GM06990 (cell line): Measurements from ENCODE around the gene GJC1.

Source experiments
- DNase-seq: peaks from one replicate; pipeline ENCODE4 v3.0.0-alpha.2; 2011; ENCODE audit not compliant: insufficient read length; ENCODE audit errors: extremely low read depth
- H3K27me3 ChIP-seq: replicated peaks from 2 replicates; pipeline ENCODE4 v1.6.0; 2011; ENCODE audit warnings: low read length; ENCODE audit not compliant: control insufficient read depth, insufficient read depth
- H3K36me3 ChIP-seq: 2 replicates; pipeline ENCODE4 v1.5.1; 2011; ENCODE audit warnings: low read length; ENCODE audit not compliant: control insufficient read depth, insufficient read depth
- H3K4me3 ChIP-seq: replicated peaks from 2 replicates; pipeline ENCODE4 v1.5.1; 2011; ENCODE audit warnings: low read depth, mild to moderate bottlenecking, control low read depth, low read length
- TF ChIP-seq, protein P1 (sequence below): IDR thresholded peaks from 2 replicates; pipeline ENCODE4 v1.5.1; 2011; ENCODE audit warnings: low read length, control low read depth, mild to moderate bottlenecking, inconsistent platforms; ENCODE audit not compliant: insufficient read depth, poor library complexity, severe bottlenecking

Gene GJC1

DNA sequence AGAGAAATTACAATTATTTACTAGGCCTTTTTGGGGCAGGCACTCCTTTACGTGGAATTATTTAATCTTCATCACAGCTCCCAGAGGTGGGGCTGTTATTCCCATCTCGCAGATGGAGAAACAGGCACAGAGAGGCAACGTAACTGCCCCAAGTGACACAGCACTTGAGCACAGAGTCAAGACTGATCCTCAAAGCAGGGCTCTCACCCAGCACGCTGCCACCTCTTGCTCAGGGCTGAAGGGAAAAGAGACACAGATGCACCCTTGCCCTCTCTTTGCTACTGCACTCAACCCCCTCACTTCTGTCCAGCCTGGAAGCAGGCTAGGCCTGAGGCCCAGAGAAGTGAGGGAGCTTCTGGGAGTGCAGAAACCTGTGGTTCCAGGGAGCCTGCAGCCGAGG, 66.9 kb downstream of the GJC1 start:
- no peak for DNase-seq
- TF ChIP-seq, protein P1, sequence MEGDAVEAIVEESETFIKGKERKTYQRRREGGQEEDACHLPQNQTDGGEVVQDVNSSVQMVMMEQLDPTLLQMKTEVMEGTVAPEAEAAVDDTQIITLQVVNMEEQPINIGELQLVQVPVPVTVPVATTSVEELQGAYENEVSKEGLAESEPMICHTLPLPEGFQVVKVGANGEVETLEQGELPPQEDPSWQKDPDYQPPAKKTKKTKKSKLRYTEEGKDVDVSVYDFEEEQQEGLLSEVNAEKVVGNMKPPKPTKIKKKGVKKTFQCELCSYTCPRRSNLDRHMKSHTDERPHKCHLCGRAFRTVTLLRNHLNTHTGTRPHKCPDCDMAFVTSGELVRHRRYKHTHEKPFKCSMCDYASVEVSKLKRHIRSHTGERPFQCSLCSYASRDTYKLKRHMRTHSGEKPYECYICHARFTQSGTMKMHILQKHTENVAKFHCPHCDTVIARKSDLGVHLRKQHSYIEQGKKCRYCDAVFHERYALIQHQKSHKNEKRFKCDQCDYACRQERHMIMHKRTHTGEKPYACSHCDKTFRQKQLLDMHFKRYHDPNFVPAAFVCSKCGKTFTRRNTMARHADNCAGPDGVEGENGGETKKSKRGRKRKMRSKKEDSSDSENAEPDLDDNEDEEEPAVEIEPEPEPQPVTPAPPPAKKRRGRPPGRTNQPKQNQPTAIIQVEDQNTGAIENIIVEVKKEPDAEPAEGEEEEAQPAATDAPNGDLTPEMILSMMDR, result no peak
- H3K36me3 ChIP-seq, result no peaks in the 10 kb centered on the region; the same call in 1 of the 2 replicates
- peaks cover 4% of the 10 kb centered on the region for H3K27me3 ChIP-seq
- no peak overlapping the region for H3K4me3 ChIP-seq

DNA sequence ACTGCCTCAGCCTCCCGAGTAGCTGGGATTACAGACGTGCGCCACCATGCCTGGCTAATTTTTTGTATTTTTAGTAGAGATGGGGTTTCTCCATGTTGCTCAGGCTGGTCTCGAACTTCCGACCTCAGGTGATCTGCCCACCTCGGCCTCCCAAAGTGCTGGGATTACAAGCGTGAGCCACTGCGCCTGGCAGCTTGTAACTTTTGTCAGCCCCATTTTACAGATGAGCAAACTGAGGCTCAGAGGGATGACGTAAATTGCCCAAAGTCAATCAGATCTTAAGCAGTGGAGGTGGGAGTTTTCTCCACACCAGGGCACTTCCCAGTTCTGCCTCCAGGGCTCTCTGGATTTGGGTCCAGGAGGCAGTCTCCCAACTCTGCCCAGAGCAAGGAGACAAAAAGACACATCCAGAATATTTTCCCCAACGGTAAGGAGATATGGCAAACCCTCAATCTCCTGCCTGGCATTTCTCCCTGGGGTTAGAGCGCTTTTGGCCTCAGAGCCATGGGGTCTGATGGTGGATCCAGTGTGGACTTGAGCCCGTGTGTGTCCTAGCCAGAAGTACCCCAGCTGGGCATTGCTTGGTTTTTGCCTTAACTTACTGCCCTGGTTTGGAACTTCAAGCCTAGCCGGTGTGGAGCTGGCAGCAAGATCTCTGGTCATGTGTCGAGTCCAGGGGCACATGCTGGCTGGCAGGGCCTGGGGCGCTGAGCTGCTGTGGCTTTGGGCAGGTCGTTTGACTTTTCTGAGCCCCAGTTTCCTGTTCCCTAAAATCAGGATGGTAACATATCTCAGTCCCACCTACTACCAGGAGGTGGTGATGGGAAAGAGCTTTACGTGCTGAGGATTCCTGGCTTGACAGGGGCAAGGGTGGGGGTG, 67.9 kb downstream of the GJC1 start:
- no peaks in the 10 kb centered on the region; the same call in 1 of the 2 replicates for H3K36me3 ChIP-seq
- no peak for DNase-seq
- peaks cover 4% of the 10 kb centered on the region for H3K27me3 ChIP-seq
- H3K4me3 ChIP-seq, result no peak overlapping the region
- TF ChIP-seq, protein P1, result no peak

DNA sequence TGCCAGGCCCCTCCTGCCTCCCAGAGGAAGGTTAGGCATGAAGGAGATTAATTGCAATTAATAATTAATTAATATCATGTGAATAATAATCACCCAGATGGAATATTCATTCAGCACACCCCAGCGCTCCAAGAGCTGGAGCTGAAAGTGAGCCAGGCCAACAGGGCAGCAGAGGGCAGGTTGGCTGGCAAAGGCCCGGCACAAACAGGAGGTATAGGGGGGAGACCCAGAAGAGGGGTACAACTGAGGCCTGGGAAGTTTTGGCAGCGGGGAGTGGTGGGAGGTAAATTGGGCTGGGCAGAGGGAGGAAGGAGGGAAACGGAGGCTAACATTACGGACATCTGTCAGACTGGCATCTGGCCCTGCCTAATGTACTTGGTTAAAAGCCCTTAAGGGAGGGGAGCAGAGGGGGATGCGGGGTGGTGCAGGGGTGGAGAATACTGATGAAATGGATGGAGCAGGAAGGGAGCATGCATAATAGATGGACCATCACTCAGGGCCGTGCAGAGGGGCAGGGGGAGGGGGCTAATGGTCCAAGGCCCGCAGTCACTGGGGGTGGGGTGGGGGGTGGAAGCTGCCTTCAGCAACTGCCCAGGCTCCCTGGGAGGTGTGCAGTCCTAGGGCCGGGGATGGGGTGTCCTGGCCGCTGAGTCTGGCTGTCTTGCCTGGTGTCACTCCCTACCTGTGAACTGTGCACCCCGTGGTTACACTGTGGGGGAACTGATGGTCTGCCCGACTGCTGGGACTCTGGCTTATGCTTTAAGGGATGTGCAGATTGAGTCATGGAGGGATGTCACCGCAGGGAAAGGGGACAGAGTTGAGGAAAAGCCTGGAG, 69.4 kb downstream of the GJC1 start:
- Histone ChIP-seq H3K36me3 (no peaks in the 10 kb centered on the region; the same call in 1 of the 2 replicates), H3K4me3 (no peak overlapping the region), H3K27me3 (peaks cover 4% of the 10 kb centered on the region)
- TF ChIP-seq, protein P1, result no peak
- DNase-seq, result no peak

DNA sequence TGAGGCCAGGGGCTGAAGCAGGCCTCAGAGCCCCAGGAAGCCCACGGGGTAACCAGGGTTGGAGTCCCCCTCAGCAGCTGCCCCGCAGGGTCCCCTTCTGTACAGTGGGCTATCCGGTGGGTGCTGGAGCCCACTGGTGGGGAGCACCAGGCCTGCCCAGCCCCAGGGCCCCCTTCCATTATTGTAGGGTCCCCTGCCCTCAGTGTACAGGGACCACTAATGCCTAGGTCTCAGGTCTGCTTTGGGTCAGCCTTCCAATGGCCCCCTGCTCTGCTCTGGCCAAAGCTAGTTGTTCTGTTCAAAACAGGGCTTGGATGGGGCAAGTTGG, 70.2 kb downstream of the GJC1 start:
- no peak overlapping the region for H3K4me3 ChIP-seq
- TF ChIP-seq, protein P1, result no peak
- peaks cover 4% of the 10 kb centered on the region; the same call in 1 of the 2 replicates for H3K27me3 ChIP-seq
- H3K36me3 ChIP-seq, result no peaks in the 10 kb centered on the region; the same call in 1 of the 2 replicates
- no peak for DNase-seq

DNA sequence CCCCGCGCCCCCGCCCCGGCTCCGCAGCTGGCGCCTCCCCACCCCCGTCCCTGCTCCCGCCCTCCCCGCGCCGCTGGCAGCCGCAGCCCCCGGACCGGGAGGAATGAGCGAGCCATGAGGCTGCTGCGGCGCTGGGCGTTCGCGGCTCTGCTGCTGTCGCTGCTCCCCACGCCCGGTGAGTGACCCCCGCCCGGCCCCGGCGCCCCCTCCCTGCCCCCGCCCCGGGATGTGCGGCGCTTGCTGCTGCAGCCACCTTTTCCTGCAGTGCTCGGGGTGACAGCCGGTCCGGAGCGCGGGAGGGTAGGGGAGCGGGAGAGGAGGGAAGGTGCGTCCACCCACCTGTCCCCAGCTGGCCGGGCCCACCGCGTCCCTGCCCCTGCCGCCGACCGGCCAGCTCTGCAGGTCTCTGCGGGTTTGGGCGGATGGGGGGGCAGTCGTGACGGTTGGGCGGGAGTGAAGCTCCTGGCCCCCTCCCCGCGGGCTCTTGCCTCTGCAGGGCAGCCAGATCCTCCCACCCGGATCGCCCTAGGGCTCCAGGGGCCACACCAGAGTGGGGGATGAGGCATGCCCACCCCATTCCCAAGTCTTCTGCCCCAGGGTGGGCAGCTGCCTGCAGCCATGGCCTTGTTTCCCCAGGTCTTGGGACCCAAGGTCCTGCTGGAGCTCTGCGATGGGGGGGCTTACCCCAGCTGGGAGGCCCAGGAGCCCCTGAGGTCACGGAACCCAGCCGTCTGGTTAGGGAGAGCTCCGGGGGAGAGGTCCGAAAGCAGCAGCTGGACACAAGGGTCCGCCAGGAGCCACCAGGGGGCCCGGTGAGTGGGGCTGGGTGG, 70.8 kb downstream of the GJC1 start:
- no peak for DNase-seq
- TF ChIP-seq, protein P1, result no peak
- Histone ChIP-seq H3K4me3 (peak overlapping the region; percentile 33; the same call in 1 of the 2 replicates), H3K27me3 (peaks cover 4% of the 10 kb centered on the region; the same call in 1 of the 2 replicates), H3K36me3 (no peaks in the 10 kb centered on the region; the same call in 1 of the 2 replicates)
